HepG2 (cell line): ENCODE results near the gene TACC3. TPM values are rescaled to one million over a fixed set of nuclear protein-coding genes. Genes with fewer than 3 reads are reported as not detected.

ENCODE experiments used
- ATAC-seq: fragments of 200-7000 bp; cut with Tn5 transposase; 3 replicates; pipeline ENCODE4 v1.9.1; 2020; ENCODE audit warnings: mild to moderate bottlenecking, moderate library complexity
- BruUV-seq: library from RNA; stranded (reverse); fragments of 400-500 nt; replicated peaks from 2 replicates; lab custom pipeline; 2021; lab: Mats Ljungman, UMichigan
- CTCF ChIA-PET: fragments of 300-600 bp; formaldehyde crosslinking; extraction: SDS; loops from one replicate; lab custom pipeline; 2021; ENCODE audit warnings: low total read pairs, inconsistent platforms, low intra/inter-chr PET ratio; lab: Yijun Ruan, JAX
- POLR2A ChIA-PET: fragments of 350-600 bp; sonication (Branson Sonifier 250); formaldehyde crosslinking; loops from one replicate; lab custom pipeline; 2020; ENCODE audit warnings: antibody characterized with exemption, inconsistent platforms; lab: Yijun Ruan, JAX
- DNase-seq: peaks from one replicate; pipeline ENCODE4 v3.0.0-alpha.2; 2015; ENCODE audit warnings: low spot score
- FAIRE-seq: peaks from 3 replicates; lab custom pipeline; 2011; peaks lifted over from hg19 to GRCh38; lab: Jason Lieb, UNC
- H2AFZ ChIP-seq: one replicate; pipeline ENCODE4 v1.6.1; 2011; ENCODE audit warnings: low read length, inconsistent platforms
- H3K27ac ChIP-seq: fragments of 300-600 bp; 3 replicates; pipeline ENCODE4 v1.8.0; 2011; ENCODE audit warnings: mixed run types, mild to moderate bottlenecking, mixed read lengths, low read length, inconsistent platforms; ENCODE audit not compliant: insufficient read depth; ENCODE audit errors: extremely low read length
- H3K27me3 ChIP-seq, 2 experiments: fragments of 200-600 bp in 1 of 2; 2 replicates in 1 of 2; 3 replicates in 1 of 2; pipeline versions ENCODE4 v1.6.0 to v1.8.0; 2011; ENCODE audit warnings: low read length in 2 of 2, mild to moderate bottlenecking in 2 of 2, moderate library complexity in 2 of 2, inconsistent platforms in 1 of 2; ENCODE audit not compliant: insufficient read depth in 2 of 2, control insufficient read depth in 1 of 2
- H3K36me3 ChIP-seq, 2 experiments: fragments of 200-600 bp in 1 of 2; replicated peaks in 1 of 2; 2 replicates in 1 of 2; 3 replicates in 1 of 2; pipeline versions ENCODE4 v1.5.1 to v1.8.0; 2011; ENCODE audit warnings: low read length in 2 of 2, inconsistent platforms in 1 of 2; ENCODE audit not compliant: insufficient read depth in 2 of 2, control insufficient read depth in 1 of 2
- H3K4me1 ChIP-seq: 2 replicates; pipeline ENCODE4 v1.5.1; 2012; ENCODE audit warnings: low read length, inconsistent platforms; ENCODE audit not compliant: insufficient read depth
- H3K4me2 ChIP-seq: 2 replicates; pipeline ENCODE4 v1.6.0; 2011; ENCODE audit warnings: low read depth, low read length, inconsistent platforms
- H3K4me3 ChIP-seq, 3 experiments: fragments of 200-600 bp in 1 of 3; sonication (generic), shearing (Covaris generic) in 1 of 3; replicated peaks in 1 of 3; 2 replicates each; pipeline ENCODE4 v1.5.1; 2011 to 2016; ENCODE audit warnings: low read length in 3 of 3, inconsistent platforms in 2 of 3, low read depth in 2 of 3, mild to moderate bottlenecking in 2 of 3, control low read depth in 1 of 3, mixed read lengths in 1 of 3; ENCODE audit not compliant: insufficient read depth in 1 of 3
- H3K79me2 ChIP-seq: one replicate; pipeline ENCODE4 v1.6.1; 2011; ENCODE audit warnings: low read length, inconsistent platforms; ENCODE audit not compliant: insufficient read depth
- H3K9ac ChIP-seq: 2 replicates; pipeline ENCODE4 v1.6.0; 2011; ENCODE audit warnings: mild to moderate bottlenecking, low read depth, low read length, inconsistent platforms; ENCODE audit not compliant: insufficient read depth
- H3K9me3 ChIP-seq: 2 replicates; pipeline ENCODE4 v1.5.1; 2012; ENCODE audit warnings: mild to moderate bottlenecking, low read length
- H4K20me1 ChIP-seq: 2 replicates; pipeline ENCODE4 v1.6.0; 2011; ENCODE audit warnings: inconsistent platforms, mild to moderate bottlenecking, low read length, moderate library complexity; ENCODE audit not compliant: insufficient read depth
- AKAP8 ChIP-seq: sonication (generic); formaldehyde crosslinking; IDR thresholded peaks from 2 replicates; pipeline ENCODE4 v1.5.1; 2020; ENCODE audit warnings: mild to moderate bottlenecking, missing genetic modification reagents
- DNMT1 ChIP-seq: sonication (generic); formaldehyde crosslinking; IDR thresholded peaks from 2 replicates; pipeline ENCODE4 v1.5.1; 2020; ENCODE audit warnings: mild to moderate bottlenecking, missing genetic modification reagents
- DRAP1 ChIP-seq: IDR thresholded peaks from 2 replicates; pipeline ENCODE4 v1.6.1; 2016; ENCODE audit warnings: missing genetic modification reagents, missing compliant biosample characterization
- LCORL ChIP-seq, 2 experiments: fragments of 450-650 bp in 1 of 2; sonication (generic) in 1 of 2; formaldehyde crosslinking in 1 of 2; IDR thresholded peaks; 2 replicates each; pipeline versions ENCODE4 v1.5.0 to v1.6.1; 2017 to 2020; ENCODE audit warnings: antibody characterized with exemption in 1 of 2, missing genetic modification reagents in 1 of 2
- MAZ ChIP-seq, 2 experiments: sonication (generic) in 1 of 2; formaldehyde crosslinking in 1 of 2; IDR thresholded peaks; 2 replicates each; pipeline versions ENCODE4 v1.5.0 to v1.6.1; 2012 to 2020; ENCODE audit warnings: low read depth in 2 of 2, mild to moderate bottlenecking in 2 of 2, borderline replicate concordance in 1 of 2, improper control_type of control experiment in 1 of 2, low read length in 1 of 2, missing genetic modification reagents in 1 of 2, moderate library complexity in 1 of 2
- MIER2 ChIP-seq: IDR thresholded peaks from 2 replicates; pipeline ENCODE4 v1.6.1; 2016; ENCODE audit warnings: missing biosample characterization, missing genetic modification reagents
- MXD1 ChIP-seq: sonication (generic); formaldehyde crosslinking; IDR thresholded peaks from 2 replicates; pipeline ENCODE4 v1.4.0; 2020; ENCODE audit warnings: mild to moderate bottlenecking, missing genetic modification reagents
- POGZ ChIP-seq: sonication (generic); formaldehyde crosslinking; IDR thresholded peaks from 2 replicates; pipeline ENCODE4 v1.4.0; 2020; ENCODE audit warnings: mild to moderate bottlenecking, missing genetic modification reagents
- PRPF4 ChIP-seq: fragments of 200-400 bp; formaldehyde crosslinking; IDR thresholded peaks from 2 replicates; pipeline ENCODE4 v1.6.1; 2016; ENCODE audit warnings: low read length, low read depth; ENCODE audit not compliant: poor library complexity, severe bottlenecking
- SOX6 ChIP-seq, 2 experiments: fragments of 450-650 bp in 1 of 2; sonication (generic) in 1 of 2; formaldehyde crosslinking in 1 of 2; IDR thresholded peaks; 2 replicates each; pipeline versions ENCODE4 v1.4.0 to v1.6.1; 2017 to 2020; ENCODE audit warnings: antibody characterized with exemption in 1 of 2, mild to moderate bottlenecking in 1 of 2, missing genetic modification reagents in 1 of 2
- TEAD3 ChIP-seq: optimal IDR thresholded peaks from 2 replicates; pipeline ENCODE3; 2016; ENCODE audit warnings: borderline replicate concordance
- TGIF2 ChIP-seq: IDR thresholded peaks from 2 replicates; pipeline ENCODE4 v1.6.1; 2016; ENCODE audit warnings: control low read depth, missing compliant biosample characterization
- ZBTB33 ChIP-seq: sonication (generic); formaldehyde crosslinking; IDR thresholded peaks from 2 replicates; pipeline ENCODE4 v1.4.0; 2020; ENCODE audit warnings: missing genetic modification reagents
- ZFP90 ChIP-seq: sonication (generic); formaldehyde crosslinking; IDR thresholded peaks from 2 replicates; pipeline ENCODE4 v1.8.0; 2022; ENCODE audit warnings: missing genetic modification reagents, mild to moderate bottlenecking, inconsistent platforms, borderline replicate concordance
- ZNF143 ChIP-seq: sonication (generic); formaldehyde crosslinking; IDR thresholded peaks from 2 replicates; pipeline ENCODE4 v1.4.0; 2020; ENCODE audit warnings: missing genetic modification reagents
- ZNF260 ChIP-seq: sonication (generic); formaldehyde crosslinking; IDR thresholded peaks from 2 replicates; pipeline ENCODE4 v1.4.0; 2020; ENCODE audit warnings: missing genetic modification reagents, low read depth, mild to moderate bottlenecking, borderline replicate concordance
- ZNF616 ChIP-seq: sonication (generic); formaldehyde crosslinking; IDR thresholded peaks from 2 replicates; pipeline ENCODE4 v1.5.0; 2020; ENCODE audit warnings: low read depth, mild to moderate bottlenecking, missing genetic modification reagents
- ZNF678 ChIP-seq: sonication (generic); formaldehyde crosslinking; IDR thresholded peaks from 2 replicates; pipeline ENCODE4 v1.4.0; 2020; ENCODE audit warnings: mild to moderate bottlenecking, missing genetic modification reagents
- ZNF790 ChIP-seq: sonication (generic); formaldehyde crosslinking; IDR thresholded peaks from 2 replicates; pipeline ENCODE4 v1.8.0; 2022; ENCODE audit warnings: missing genetic modification reagents, mild to moderate bottlenecking, borderline replicate concordance
- WGBS: methylation state at CpG from one replicate; pipeline ENCODE4 v1.1.6; 2017; ENCODE audit warnings: low lambda C conversion rate; 5-methylcytosine and 5-hydroxymethylcytosine counted together
- in situ Hi-C: cut with HindIII; loops from 2 replicates; pipeline ENCODE4 v1.10.0; 2017; ENCODE audit warnings: low pct_unique_long_range_greater_than_20kb; ENCODE audit not compliant: extremely low pct_ligation_motif_present
- intact Hi-C: fragments of 100-400 bp; cut with micrococcal nuclease; formaldehyde crosslinking; loops from one replicate; pipeline ENCODE4 v1.10.0; 2022; ENCODE audit not compliant: unreplicated experiment
- polyA plus RNA-seq, 8 experiments: library from polyadenylated mRNA; depleted of rRNA in 3 of 8; stranded (reverse) in 7 of 8; unstranded in 1 of 8; fragments of >200 nt; fragmentation: Illumina TruSeq in 4 of 8; extraction: Trizol in 4 of 8; gene quantifications; 2 replicates each; pipeline versions ENCODE4 v1.2.1 to v1.2.3, GENCODE V29; 2011 to 2016; ENCODE audit warnings: low read depth in 4 of 8, missing spikeins in 1 of 8, mixed read lengths in 1 of 8; ENCODE audit not compliant: insufficient read depth in 1 of 8
- total RNA-seq, 5 experiments: library from RNA; depleted of rRNA; stranded (reverse); fragments of >200 nt; fragmentation: Illumina TruSeq; extraction: Trizol; gene quantifications; 2 replicates each; pipeline ENCODE4 v1.2.3, GENCODE V29; 2016; ENCODE audit warnings: low read depth in 1 of 5
- TF ChIP-seq, protein P1 (sequence below): sonication (generic); formaldehyde crosslinking; IDR thresholded peaks from 2 replicates; pipeline ENCODE4 v1.4.0; 2020; ENCODE audit warnings: missing genetic modification reagents; ENCODE audit errors: not compliant biosample characterization

The TACC3 gene
- total and polyA plus RNA-seq, 2 of the 13 experiments (the other 11 are each of a cell fraction or from before 2014, with no cell fraction given), result 20.3 to 21.2 TPM

DNA sequence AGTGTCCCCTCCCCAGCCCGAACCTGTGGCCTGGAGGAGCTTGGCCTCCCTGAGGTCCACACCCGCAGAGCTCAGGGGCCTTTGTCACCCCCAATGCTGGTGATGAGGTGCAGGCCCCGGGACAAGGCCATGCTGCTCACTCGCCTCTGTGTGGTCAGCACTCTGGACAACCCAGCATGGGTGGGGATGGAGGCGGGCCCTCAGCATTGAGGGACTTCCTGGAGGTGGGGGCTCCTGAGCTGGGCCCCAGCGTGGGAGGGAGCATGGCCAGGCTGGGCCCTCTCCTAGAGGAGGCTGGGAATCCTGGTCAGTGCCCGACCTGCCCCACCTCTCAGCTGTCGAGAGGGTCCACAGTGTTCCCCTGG lies 30.6 kb downstream of the TACC3 start:
- Histone ChIP-seq H3K4me2 (peak overlapping the region; percentile 82), H3K9me3 (no peaks in the 10 kb centered on the region), H3K4me3 (peak overlapping the region; percentile 45 to 73 (median 56)), H3K27me3 (no peaks in the 10 kb centered on the region; a peak in 1 of 5 replicates), H3K79me2 (no peaks in the 10 kb centered on the region), H4K20me1 (no peaks in the 10 kb centered on the region), H3K27ac (peak overlapping the region; percentile 1), H3K36me3 (no peaks in the 10 kb centered on the region), H3K9ac (peak overlapping the region; percentile 58), H3K4me1 (peaks cover 90% of the 10 kb centered on the region), H2AFZ (no peak overlapping the region)
- intact Hi-C loops, result loop anchor here (2.0 kb wide), 1 partner anchor 27 kb away; no protein-coding TSS in a partner anchor
- WGBS, result 0% methylated on average over 3 of the region's 8 CpGs
- ChIA-PET POLR2A (interaction anchor here (0.8 to 3.6 kb wide), 15 partner anchors 8 to 56 kb away, joined by 3 to 70 read pairs (median 10); partner anchors contain the start of genes FGFR3, TACC3 and TMEM129), CTCF (interaction anchor here (2.9 kb wide), 1 partner anchor 58 kb away, joined by 22 read pairs; no protein-coding TSS in a partner anchor)
- peak; percentile 18 for ATAC-seq
- DNase-seq, result peak; percentile 52
- no TSS peak for BruUV-seq
- in situ Hi-C loops, result loop anchor here (10.0 kb wide), 1 partner anchor 53 kb away; no protein-coding TSS in a partner anchor
- FAIRE-seq, result peak; percentile 8
- TF ChIP-seq ZNF616 (CRISPR knock-in tag) (no peak), TGIF2 (CRISPR knock-in tag) (peak; percentile 55; the same call in 1 of the 2 replicates), ZBTB33 (CRISPR knock-in tag) (no peak), ZNF143 (CRISPR knock-in tag) (peak; percentile 70; the same call in 1 of the 2 replicates), SOX6 (IDR thresholded peaks at IDR 0.05) (no peak), SOX6 (CRISPR knock-in tag; IDR thresholded peaks at IDR 0.05) (no peak), PRPF4 (no peak), MXD1 (CRISPR knock-in tag) (no peak), TEAD3 (CRISPR knock-in tag) (no peak), ZFP90 (CRISPR knock-in tag) (no peak), ZNF790 (CRISPR knock-in tag) (no peak), MIER2 (CRISPR knock-in tag) (peak; percentile 64; the same call in 1 of the 2 replicates), ZNF260 (0 out of 2 replicates have a peak, but pooled peaks have one; percentile 75), DRAP1 (CRISPR knock-in tag) (0 out of 2 replicates have a peak, but pooled peaks have one; percentile 19), DNMT1 (no peak), LCORL (IDR thresholded peaks at IDR 0.05) (no peak), LCORL (CRISPR knock-in tag; IDR thresholded peaks at IDR 0.05) (peak; percentile 50), MAZ (IDR thresholded peaks at IDR 0.05; ENCODE audit: borderline replicate concordance, low read depth, low read length) (no peak), MAZ (CRISPR knock-in tag; IDR thresholded peaks at IDR 0.05; ENCODE audit: low read depth) (peak; percentile 0; the same call in 1 of the 2 replicates), POGZ (CRISPR knock-in tag) (no peak), AKAP8 (CRISPR knock-in tag) (peak; percentile 80), ZNF678 (0 out of 2 replicates have a peak, but pooled peaks have one; percentile 15)
- TF ChIP-seq, protein P1, sequence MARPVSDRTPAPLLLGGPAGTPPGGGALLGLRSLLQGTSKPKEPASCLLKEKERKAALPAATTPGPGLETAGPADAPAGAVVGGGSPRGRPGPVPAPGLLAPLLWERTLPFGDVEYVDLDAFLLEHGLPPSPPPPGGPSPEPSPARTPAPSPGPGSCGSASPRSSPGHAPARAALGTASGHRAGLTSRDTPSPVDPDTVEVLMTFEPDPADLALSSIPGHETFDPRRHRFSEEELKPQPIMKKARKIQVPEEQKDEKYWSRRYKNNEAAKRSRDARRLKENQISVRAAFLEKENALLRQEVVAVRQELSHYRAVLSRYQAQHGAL (CRISPR knock-in tag), result no peak
